KMS-11 (cell line): ENCODE results near the gene HAUS1.

ENCODE experiments used
- H2AFZ ChIP-seq: fragments of 200-600 bp; sonication (generic); 2 replicates; pipeline ENCODE4 v1.6.1; 2016; ENCODE audit warnings: antibody characterized with exemption, mixed run types, low read depth
- H3K27ac ChIP-seq: fragments of 200-600 bp; sonication (generic); 2 replicates; pipeline ENCODE4 v1.6.1; 2016; ENCODE audit warnings: mild to moderate bottlenecking, mixed run types
- H3K27me3 ChIP-seq: fragments of 200-600 bp; sonication (generic); 2 replicates; pipeline ENCODE4 v1.6.1; 2017; ENCODE audit warnings: mild to moderate bottlenecking, low read depth, mixed run types, moderate library complexity; ENCODE audit not compliant: insufficient read depth
- H3K36me3 ChIP-seq: fragments of 200-600 bp; sonication (generic); 2 replicates; pipeline ENCODE4 v1.6.1; 2017; ENCODE audit warnings: mild to moderate bottlenecking, mixed run types; ENCODE audit not compliant: insufficient read depth
- H3K4me1 ChIP-seq: fragments of 200-600 bp; sonication (generic); 2 replicates; pipeline ENCODE4 v1.6.1; 2016; ENCODE audit warnings: mild to moderate bottlenecking, low read depth, mixed run types; ENCODE audit not compliant: poor library complexity, severe bottlenecking
- H3K4me2 ChIP-seq: fragments of 200-600 bp; sonication (generic); 2 replicates; pipeline ENCODE4 v1.7.0; 2016; ENCODE audit warnings: mild to moderate bottlenecking, mixed run types
- H3K4me3 ChIP-seq: fragments of 200-600 bp; sonication (generic); IDR thresholded peaks from 2 replicates; pipeline ENCODE4 v1.6.1; 2017; ENCODE audit warnings: low read depth, low read length, mixed read lengths; ENCODE audit not compliant: insufficient read depth
- H3K79me2 ChIP-seq: fragments of 200-600 bp; sonication (generic); 2 replicates; pipeline ENCODE4 v1.6.1; 2016; ENCODE audit warnings: low read depth, mixed run types; ENCODE audit not compliant: insufficient read depth
- H3K9ac ChIP-seq: fragments of 200-600 bp; sonication (generic); 2 replicates; pipeline ENCODE4 v1.6.1; 2016; ENCODE audit warnings: mild to moderate bottlenecking, mixed run types
- H4K20me1 ChIP-seq: fragments of 200-600 bp; sonication (generic); 2 replicates; pipeline ENCODE4 v1.6.1; 2016; ENCODE audit warnings: mild to moderate bottlenecking, mixed run types; ENCODE audit not compliant: insufficient read depth
- CTCF ChIP-seq: fragments of 200-600 bp; sonication (generic); conservative IDR thresholded peaks from 2 replicates; pipeline ENCODE4 v1.6.1; 2017; ENCODE audit warnings: low read depth, mild to moderate bottlenecking, antibody characterized with exemption, low read length, moderate library complexity, mixed read lengths

The HAUS1 gene

DNA sequence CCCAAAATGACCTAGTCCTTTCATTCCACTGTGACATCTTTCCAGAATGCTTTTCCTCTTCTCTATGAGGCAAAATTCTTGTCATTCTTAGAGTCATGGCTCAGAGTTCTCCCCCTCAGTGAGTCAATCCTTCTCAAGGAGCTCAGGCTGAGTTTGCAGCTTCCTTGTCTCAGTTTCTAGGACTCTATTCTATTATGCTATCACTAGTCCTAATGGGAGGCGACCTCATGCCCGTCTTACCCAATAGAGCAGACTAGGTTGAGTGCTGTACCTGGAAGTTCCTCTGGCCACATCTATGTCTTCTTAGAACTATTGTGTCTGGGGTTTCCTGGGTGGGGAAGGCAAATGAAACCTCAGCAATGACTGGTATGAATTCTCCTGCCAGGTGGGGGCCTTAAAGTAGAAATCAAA lies 51.5 kb downstream of the HAUS1 start:
- no peak for TF ChIP-seq CTCF
- Histone ChIP-seq H3K27ac (no peak overlapping the region), H2AFZ (no peak overlapping the region), H3K9ac (no peak overlapping the region), H3K79me2 (no peaks in the 10 kb centered on the region), H3K4me2 (no peak overlapping the region), H3K4me3 (no peak overlapping the region), H3K36me3 (no peaks in the 10 kb centered on the region), H4K20me1 (no peaks in the 10 kb centered on the region), H3K27me3 (no peaks in the 10 kb centered on the region), H3K4me1 (no peaks in the 10 kb centered on the region)

GRCh38 chr18:46156124-46156745 lies 52.0 kb downstream of the HAUS1 start:
- H3K9ac ChIP-seq = no peak overlapping the region
- H3K27ac ChIP-seq = no peak overlapping the region
- no peaks in the 10 kb centered on the region for H3K36me3 ChIP-seq
- H4K20me1 ChIP-seq = no peaks in the 10 kb centered on the region
- H3K4me1 ChIP-seq = no peaks in the 10 kb centered on the region
- H3K4me2 ChIP-seq = no peak overlapping the region
- no peak overlapping the region for H2AFZ ChIP-seq
- no peaks in the 10 kb centered on the region for H3K27me3 ChIP-seq
- H3K4me3 ChIP-seq = no peak overlapping the region
- TF ChIP-seq CTCF = no peak
- H3K79me2 ChIP-seq = no peaks in the 10 kb centered on the region

- Histone ChIP-seq H3K27ac (no peak overlapping the region), H2AFZ (no peak overlapping the region), H3K9ac (no peak overlapping the region), H3K79me2 (no peaks in the 10 kb centered on the region), H4K20me1 (no peaks in the 10 kb centered on the region), H3K4me3 (no peak overlapping the region), H3K4me2 (no peak overlapping the region), H3K27me3 (no peaks in the 10 kb centered on the region), H3K4me1 (no peaks in the 10 kb centered on the region), H3K36me3 (no peaks in the 10 kb centered on the region)
- TF ChIP-seq CTCF = no peak
These were observed 52.7 kb downstream of the HAUS1 start for GRCh38 chr18:46156843-46157242.

DNA sequence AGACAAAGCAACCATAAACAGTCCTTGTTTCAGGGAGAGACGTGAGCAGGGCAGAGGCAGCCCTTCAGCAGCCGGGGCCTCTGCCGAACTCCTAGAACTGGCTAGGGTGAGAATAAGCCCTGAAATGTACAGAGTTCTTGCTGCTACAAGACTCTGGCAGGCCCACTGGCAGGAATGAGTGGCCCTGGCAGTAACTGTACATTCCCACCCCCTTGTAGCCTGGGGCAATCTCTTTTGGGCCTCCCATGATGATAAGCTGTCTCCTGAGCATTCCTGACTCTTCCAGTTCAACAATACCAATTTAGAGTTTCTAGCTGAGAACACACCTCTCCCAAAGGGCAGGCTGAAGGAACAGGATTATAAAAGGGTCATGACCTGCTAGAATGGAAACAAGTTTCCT lies 54.3 kb downstream of the HAUS1 start:
- no peaks in the 10 kb centered on the region for H3K79me2 ChIP-seq
- no peaks in the 10 kb centered on the region for H3K4me1 ChIP-seq
- TF ChIP-seq CTCF = no peak
- H3K36me3 ChIP-seq = no peaks in the 10 kb centered on the region
- no peaks in the 10 kb centered on the region for H3K27me3 ChIP-seq
- no peak overlapping the region for H2AFZ ChIP-seq
- no peak overlapping the region for H3K4me3 ChIP-seq
- no peaks in the 10 kb centered on the region for H4K20me1 ChIP-seq
- H3K9ac ChIP-seq = no peak overlapping the region
- no peak overlapping the region for H3K4me2 ChIP-seq
- H3K27ac ChIP-seq = no peak overlapping the region
